ENCODE results near the gene HK3. TPM values are rescaled to one million over a fixed set of nuclear protein-coding genes. Genes with fewer than 3 reads are reported as not detected.

Gene HK3
- total RNA-seq, 1 donor: not detected

GRCh38 chr5:176850371-176851245 is 48.5 kb downstream of the HK3 start:
- no peak overlapping the region for H3K4me3 ChIP-seq (ENCODE audit: low read depth, low read length)
- no peak for TF ChIP-seq CTCF (IDR thresholded peaks at IDR 0.05; ENCODE audit: insufficient read depth, low read depth, low read length)
- no peak for DNase-seq (ENCODE audit: low read depth)

DNA sequence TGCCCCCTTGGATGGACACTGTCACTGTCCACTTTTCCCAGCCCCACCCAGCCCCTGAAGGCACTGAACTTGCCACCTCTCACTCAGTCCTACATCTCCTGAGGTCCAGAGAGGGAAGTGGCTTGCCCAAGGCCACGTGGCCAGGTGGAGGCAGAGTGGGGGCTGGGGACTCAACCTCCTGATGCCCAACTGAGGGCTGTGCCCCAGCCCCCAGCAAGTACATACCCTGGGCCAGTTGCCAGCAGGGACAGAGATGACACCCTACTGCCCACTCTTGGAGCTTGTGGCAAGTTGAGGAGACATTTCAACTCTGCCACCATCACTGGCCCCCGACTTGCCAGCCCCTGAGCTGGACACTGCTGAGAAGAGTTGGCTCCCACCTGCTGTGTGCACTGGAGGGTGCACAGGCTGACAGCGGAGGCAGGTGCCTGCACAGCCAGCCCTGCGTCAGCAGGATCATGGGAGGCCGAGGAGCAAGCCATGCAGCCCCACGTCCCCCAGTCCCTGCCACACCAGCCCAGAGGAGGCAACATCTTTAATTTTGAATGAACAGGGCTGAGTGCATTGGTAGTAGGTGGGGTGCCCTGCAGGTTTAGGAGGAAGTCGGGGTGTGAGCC is 49.4 kb downstream of the HK3 start:
- no peak overlapping the region for H3K4me3 ChIP-seq (ENCODE audit: low read depth, low read length)
- DNase-seq (ENCODE audit: low read depth): no peak
- TF ChIP-seq CTCF (IDR thresholded peaks at IDR 0.05; ENCODE audit: insufficient read depth, low read depth, low read length): no peak

DNA sequence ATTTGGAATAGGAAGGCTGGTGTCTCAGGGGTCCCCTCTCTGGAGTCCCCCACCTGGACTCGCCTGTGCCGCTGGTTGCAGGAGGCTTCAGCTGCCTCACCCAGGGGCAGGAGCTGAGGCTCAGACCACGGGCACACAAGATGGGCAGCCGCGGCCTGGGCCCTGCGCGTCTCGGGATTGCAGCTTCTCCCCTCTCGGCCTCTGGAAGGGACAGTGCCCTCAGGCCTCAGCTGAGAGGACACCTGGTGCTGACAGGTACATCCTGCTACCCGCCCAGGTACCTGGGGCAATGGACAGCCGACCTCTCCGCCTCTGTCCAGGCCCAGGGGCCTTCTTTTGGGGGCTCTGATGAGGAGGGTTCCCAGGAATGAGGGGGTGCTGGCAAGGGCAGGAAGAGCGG is 50.5 kb downstream of the HK3 start:
- no peak for DNase-seq (ENCODE audit: low read depth)
- H3K4me3 ChIP-seq (ENCODE audit: low read depth, low read length): no peak overlapping the region
- no peak for TF ChIP-seq CTCF (IDR thresholded peaks at IDR 0.05; ENCODE audit: insufficient read depth, low read depth, low read length)

- no peak for TF ChIP-seq CTCF (IDR thresholded peaks at IDR 0.05; ENCODE audit: insufficient read depth, low read depth, low read length)
- no peak overlapping the region for H3K4me3 ChIP-seq (ENCODE audit: low read depth, low read length)
- no peak for DNase-seq (ENCODE audit: low read depth)
Observed at GRCh38 chr5:176847726-176848290, 51.3 kb downstream of the HK3 start.

- TF ChIP-seq CTCF (IDR thresholded peaks at IDR 0.05; ENCODE audit: insufficient read depth, low read depth, low read length): no peak
- DNase-seq (ENCODE audit: low read depth): no peak
- no peak overlapping the region for H3K4me3 ChIP-seq (ENCODE audit: low read depth, low read length)
Observed at GRCh38 chr5:176847148-176847547, 52.0 kb downstream of the HK3 start.

DNA sequence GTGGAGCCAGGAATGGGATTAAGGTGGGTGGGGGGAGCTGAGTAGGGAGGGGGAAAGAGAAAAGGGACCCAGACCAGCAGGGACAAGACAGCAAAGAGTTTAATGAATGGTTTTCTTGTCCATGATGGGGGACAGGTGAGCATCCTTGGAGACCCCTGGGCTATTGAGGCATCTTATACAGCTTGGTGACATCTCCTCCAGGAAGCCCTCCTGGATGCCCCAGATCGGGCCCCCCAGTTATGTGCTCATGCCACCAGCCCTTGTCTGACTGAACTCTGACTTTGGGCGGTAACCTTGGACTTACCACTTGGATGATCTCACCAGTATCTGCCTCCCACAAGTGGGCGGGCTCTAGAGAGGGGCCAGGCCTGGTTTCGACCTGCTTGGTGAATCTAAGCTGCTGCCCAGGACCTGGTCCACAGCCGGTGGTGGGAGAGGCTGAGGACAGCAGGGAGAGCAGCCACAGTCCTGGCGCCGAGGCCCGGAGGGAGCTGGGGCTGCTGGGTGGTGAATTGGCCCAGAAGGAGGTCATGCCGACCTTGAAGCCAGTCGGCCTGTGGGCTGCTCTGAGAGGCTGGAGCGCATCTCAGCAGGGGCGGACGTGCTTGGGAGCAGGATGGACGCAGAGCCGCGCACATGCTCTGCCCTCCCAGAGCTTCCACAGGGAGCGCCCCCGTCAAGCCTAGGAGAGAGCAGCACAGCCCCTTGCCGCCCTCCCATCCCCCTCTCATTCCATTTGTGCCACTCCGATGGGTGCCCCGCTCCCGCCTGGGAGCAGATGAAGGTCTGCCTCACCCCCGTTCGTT is 52.6 kb downstream of the HK3 start:
- TF ChIP-seq CTCF (IDR thresholded peaks at IDR 0.05; ENCODE audit: insufficient read depth, low read depth, low read length): no peak
- no peak for DNase-seq (ENCODE audit: low read depth)
- no peak overlapping the region for H3K4me3 ChIP-seq (ENCODE audit: low read depth, low read length)

Measured in fibroblast of villous mesenchyme (primary cell).